Dermis lymphatic vessel endothelial cell (primary cell): ENCODE measurements around the gene CELA2B. TPM values are rescaled to one million over a fixed set of nuclear protein-coding genes. Genes with fewer than 3 reads are reported as not detected.

Experiments
- total RNA-seq: library from RNA; depleted of rRNA; stranded (reverse); fragments of >200 nt; gene quantifications from 2 replicates; pipeline ENCODE4 v1.2.1, GENCODE V29; 2014

Gene CELA2B
- total RNA-seq: not detected in 2 replicates

DNA sequence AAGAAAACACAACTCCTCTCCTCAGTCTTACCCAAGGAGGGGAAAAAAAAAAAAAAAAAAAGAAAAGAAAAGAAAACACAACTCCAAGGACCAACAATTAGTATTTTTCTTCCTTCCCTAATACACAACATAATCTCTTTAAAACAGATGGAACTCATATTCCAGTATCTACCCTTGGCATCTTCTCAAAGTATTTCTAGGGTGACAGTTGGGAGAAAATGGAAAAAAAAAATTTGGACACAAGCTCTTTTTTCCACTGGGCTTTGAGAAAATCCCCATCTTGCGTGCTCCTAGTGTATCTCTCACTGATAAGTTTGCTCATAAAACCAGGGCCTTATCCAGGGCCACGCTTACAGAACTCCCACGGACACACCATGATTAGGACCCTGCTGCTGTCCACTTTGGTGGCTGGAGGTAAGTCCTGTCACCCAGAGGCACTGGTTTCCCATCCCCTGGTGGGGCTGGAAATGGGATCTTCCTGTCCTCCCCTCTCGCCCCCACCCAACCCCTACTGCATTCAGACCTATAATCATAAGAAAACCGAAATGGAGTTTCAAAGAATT is at the start of gene CELA2B:
Gene CELA2B, plus strand, starts transcription at position 353 of the 563 bp plus-strand sequence. Its CDS starts 22 bp downstream, at position 375.

DNA sequence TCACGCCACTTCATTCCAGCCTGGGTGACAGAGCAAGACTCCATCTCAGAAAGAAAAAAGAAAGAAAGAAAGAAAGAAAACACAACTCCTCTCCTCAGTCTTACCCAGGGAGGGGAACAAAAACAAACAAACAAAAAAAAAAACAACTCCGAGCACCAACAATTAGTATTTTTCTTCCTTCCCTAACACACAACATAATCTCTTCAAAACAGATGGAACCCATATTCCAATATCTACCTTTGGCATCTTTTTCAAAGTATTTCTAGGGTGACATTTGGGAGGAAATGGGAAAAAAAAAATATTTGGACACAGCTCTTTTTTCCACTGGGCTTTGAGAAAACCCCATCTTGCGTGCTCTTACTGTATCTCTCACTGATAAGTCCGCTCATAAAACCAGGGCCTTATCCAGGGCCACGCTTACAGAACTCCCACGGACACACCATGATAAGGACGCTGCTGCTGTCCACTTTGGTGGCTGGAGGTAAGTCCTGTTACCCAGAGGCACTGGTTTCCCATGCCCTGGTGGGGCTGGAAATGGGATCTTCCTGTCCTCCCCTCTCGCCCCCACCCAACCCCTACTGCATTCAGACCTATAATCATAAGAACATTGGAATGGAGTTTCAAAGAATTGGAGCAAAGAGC is 19.5 kb upstream of the CELA2B start, which contains the start of gene CELA2A:
Gene CELA2A, plus strand, starts transcription at position 420 of the 642 bp plus-strand sequence. Its CDS starts 22 bp downstream, at position 442.

DNA sequence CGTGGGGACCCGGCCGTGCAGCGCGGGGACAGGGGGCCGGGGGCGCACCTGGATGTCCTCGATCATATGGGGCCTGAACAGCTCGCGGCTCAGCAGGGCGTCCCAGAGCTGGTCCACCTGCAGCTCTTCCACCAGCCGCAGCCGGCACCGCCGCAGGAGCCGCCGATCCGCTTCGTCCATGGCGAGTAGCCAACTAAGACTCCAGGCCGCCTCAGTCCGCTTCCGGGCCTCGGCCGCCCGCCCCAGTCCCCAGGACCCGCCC is 48.0 kb downstream of the CELA2B start, which contains the start of gene CASP9:
Gene CASP9, minus strand, starts transcription at position 195 of the 262 bp plus-strand sequence. Its CDS starts 15 bp downstream, at position 180.

DNA sequence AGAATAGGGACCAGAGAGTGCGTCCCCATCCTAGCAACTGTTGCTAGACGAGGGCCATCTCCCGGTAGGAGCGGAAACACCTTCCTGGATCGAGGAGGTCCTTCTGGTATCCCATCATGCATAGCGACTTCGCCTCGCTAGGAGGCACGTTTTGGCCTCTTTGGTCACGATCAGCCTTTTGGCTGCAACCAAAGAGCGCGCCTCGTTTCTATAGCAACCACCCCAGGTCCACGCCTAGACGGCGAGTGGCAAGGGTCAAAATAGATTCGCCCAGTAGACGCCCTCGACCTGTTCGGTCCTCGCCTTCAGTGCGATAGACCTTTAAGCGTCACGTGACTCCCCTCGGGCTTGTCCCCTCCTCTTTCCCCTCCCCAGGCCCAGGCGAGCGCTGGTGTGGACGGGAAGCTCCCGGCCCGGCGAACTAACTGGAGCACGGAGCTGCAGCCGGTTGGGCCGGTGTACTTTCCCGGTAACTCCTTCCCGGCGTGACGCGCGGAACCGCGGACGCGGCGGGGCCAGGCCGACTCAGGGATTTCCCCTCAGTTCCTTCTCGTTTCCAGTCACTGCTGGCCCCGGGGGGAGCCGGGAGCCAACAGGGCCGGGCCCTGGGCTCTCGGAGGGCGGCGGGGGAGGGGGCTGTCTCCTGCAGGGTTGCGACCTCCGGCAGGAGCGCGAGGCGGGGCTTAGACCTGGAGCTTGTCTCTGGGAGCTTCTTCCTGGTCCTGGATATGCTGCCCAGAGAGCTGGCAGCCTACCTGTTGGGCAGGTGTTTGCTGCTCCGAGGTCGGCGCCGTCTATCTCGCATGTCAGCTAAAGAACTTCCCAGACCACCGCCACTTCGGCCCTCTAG is 50.8 kb downstream of the CELA2B start, which contains the start of gene DNAJC16:
Gene DNAJC16, plus strand, starts transcription at position 359 of the 850 bp plus-strand sequence. CDS start 2,258 bp downstream, outside the sequence.

Other genes starting within 250 kb of the CELA2B start
- gene FHAD1, start 228.9 kb upstream of the CELA2B start, total RNA-seq: 0.26 TPM in 1 of 2 replicates, not detected in the other
- 27.3 and 28.3 TPM in 2 replicates for gene EFHD2, start 66.2 kb upstream of the CELA2B start, total RNA-seq
- gene CTRC, start 37.7 kb upstream of the CELA2B start, total RNA-seq: not detected in 2 replicates
- gene CELA2A, start 19.4 kb upstream of the CELA2B start, total RNA-seq: not detected in 2 replicates
- 2.4 and 4.4 TPM in 2 replicates for gene CASP9, start 48.1 kb downstream of the CELA2B start, total RNA-seq
- 10.9 and 11.6 TPM in 2 replicates for gene DNAJC16, start 50.7 kb downstream of the CELA2B start, total RNA-seq
- 0.11 and 0.17 TPM in 2 replicates for gene AGMAT, start 108.9 kb downstream of the CELA2B start, total RNA-seq
- gene DDI2, start 141.4 kb downstream of the CELA2B start, total RNA-seq: 13.3 and 19.1 TPM in 2 replicates
- gene PLEKHM2, start 208.2 kb downstream of the CELA2B start, total RNA-seq: 40.6 and 51.8 TPM in 2 replicates